Ovary (tissue), 3 donors: ENCODE measurements around the gene BRD2.

ENCODE experiments used
- POLR2A ChIP-seq: fragments of 450-650 bp; IDR thresholded peaks from one replicate; pipeline ENCODE4 v1.6.1; 2017; ENCODE audit warnings: antibody characterized with exemption, mild to moderate bottlenecking, moderate library complexity
- TF ChIP-seq, protein P1 (sequence below), 3 donors: fragments of 450-650 bp in 2 of 3; fragments of 200-600 bp in 1 of 3; IDR thresholded peaks; one replicate each; pipeline versions ENCODE4 v1.5.1 to v1.8.0; 2016 to 2022; ENCODE audit warnings: antibody characterized with exemption in 3 of 3, mild to moderate bottlenecking in 1 of 3
- donor health status: DM: no; HTN: no; CAD: no.

DNA sequence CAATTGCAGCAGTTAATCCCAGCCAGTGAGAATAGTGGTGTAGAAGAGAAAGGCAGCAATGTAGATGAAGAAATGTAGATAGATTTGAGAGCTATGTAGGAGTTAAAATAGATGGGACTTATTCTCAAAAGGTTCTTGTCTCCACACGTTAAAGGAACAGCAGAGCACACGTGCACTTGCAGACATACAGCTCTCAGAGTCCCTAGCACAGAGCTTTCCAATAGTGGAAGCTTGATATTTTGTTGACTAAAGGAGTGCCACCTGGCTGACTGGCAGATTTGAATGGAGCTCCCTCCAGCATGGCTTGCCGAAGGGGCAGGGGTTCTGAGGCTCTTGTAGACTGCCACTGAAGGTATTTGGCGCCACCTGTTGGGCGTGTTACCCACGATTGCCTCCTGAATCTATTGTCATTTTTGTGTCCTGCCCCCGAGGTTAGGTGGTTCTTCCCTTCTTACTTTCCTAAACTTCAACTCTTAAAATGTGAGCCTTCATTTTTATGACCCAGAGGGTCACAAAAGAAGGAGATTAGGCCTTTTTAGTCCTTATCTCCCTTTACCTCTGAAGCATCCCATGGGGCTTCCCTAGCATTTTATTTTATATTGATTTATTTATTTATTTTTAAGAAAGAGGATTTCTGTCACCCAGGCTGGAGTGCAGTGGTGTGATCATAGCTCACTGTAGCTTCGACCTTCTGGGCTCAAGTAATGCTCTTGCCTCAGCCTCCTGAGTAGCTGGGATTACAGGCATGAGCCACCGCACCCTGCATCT, 16.4 kb downstream of the BRD2 start:
- no peak for TF ChIP-seq POLR2A
- TF ChIP-seq, protein P1, sequence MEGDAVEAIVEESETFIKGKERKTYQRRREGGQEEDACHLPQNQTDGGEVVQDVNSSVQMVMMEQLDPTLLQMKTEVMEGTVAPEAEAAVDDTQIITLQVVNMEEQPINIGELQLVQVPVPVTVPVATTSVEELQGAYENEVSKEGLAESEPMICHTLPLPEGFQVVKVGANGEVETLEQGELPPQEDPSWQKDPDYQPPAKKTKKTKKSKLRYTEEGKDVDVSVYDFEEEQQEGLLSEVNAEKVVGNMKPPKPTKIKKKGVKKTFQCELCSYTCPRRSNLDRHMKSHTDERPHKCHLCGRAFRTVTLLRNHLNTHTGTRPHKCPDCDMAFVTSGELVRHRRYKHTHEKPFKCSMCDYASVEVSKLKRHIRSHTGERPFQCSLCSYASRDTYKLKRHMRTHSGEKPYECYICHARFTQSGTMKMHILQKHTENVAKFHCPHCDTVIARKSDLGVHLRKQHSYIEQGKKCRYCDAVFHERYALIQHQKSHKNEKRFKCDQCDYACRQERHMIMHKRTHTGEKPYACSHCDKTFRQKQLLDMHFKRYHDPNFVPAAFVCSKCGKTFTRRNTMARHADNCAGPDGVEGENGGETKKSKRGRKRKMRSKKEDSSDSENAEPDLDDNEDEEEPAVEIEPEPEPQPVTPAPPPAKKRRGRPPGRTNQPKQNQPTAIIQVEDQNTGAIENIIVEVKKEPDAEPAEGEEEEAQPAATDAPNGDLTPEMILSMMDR (IDR thresholded peaks at IDR 0.05), result peak; percentile 69 to 83 (median 78)
